Pancreas (tissue), 10 donors: Measurements from ENCODE around the gene IFNA21. TPM values are rescaled to one million over a fixed set of nuclear protein-coding genes. Genes with fewer than 3 reads are reported as not detected.
"Not testable (repeated sequence)": the region's sequence is repeated elsewhere in the genome, so short reads cannot be mapped to it uniquely, and the experiment has no call there.

ENCODE experiments used
- ATAC-seq, 4 donors: fragments of 200-7000 bp; cut with Tn5 transposase; one replicate each; pipeline versions ENCODE4 v1.8.0 to v1.9.1; 2020; ENCODE audit warnings: mild to moderate bottlenecking in 4 of 4, moderate library complexity in 4 of 4
- DNase-seq, 6 donors: peaks; one replicate each; pipeline ENCODE4 v3.0.0-alpha.2; 2020
- FAIRE-seq: peaks from 2 replicates; lab custom pipeline; 2012; peaks lifted over from hg19 to GRCh38; lab: Jason Lieb, UNC
- H3K27ac ChIP-seq, 4 donors: fragments of 200-600 bp; sonication (generic); 1 replicate in 3 of 4; 2 replicates in 1 of 4; pipeline versions ENCODE4 v1.5.0 to v1.8.0; 2020
- H3K27me3 ChIP-seq, 4 donors: fragments of 200-600 bp; one replicate each; pipeline ENCODE4 v1.8.0; 2021
- H3K36me3 ChIP-seq, 3 donors: fragments of 200-600 bp; sonication (generic) in 1 of 3; one replicate each; pipeline versions ENCODE4 v1.5.0 to v1.8.0; 2020 to 2021
- H3K4me1 ChIP-seq, 3 donors: fragments of 200-600 bp; one replicate each; pipeline ENCODE4 v1.8.0; 2021
- H3K4me3 ChIP-seq, 4 donors: fragments of 200-600 bp; sonication (generic) in 2 of 4; one replicate each; pipeline versions ENCODE4 v1.5.0 to v1.8.0; 2020 to 2021
- H3K9me3 ChIP-seq, 4 donors: fragments of 200-600 bp; one replicate each; pipeline ENCODE4 v1.8.0; 2021
- CTCF ChIP-seq, 4 donors: fragments of 200-600 bp; sonication (generic) in 3 of 4; IDR thresholded peaks; one replicate each; pipeline versions ENCODE4 v1.5.0 to v1.8.0; 2021; ENCODE audit warnings: antibody characterized with exemption in 4 of 4
- WGBS, 2 donors: extraction: QIAGEN DNeasy Blood & Tissue Kit; methylation state at CpG; one replicate each; pipeline ENCODE4 v1.1.7; 2013; 5-methylcytosine and 5-hydroxymethylcytosine counted together
- intact Hi-C, 3 donors: fragments of 100-400 bp; cut with DNase I; formaldehyde crosslinking; loops; one replicate each; pipeline versions ENCODE4 v1.11.1 to v1.14.2; 2022
- polyA plus RNA-seq, 2 donors: library from polyadenylated mRNA; stranded (reverse); fragments of 200-250 nt; gene quantifications; one replicate each; pipeline ENCODE4 v1.2.3, GENCODE V29; 2013
- total RNA-seq, 6 donors: library from RNA; stranded (reverse); fragmentation: NEBNext Ultra II Directional in 4 of 6; extraction: Animal tissue kit (Norgen Biotek cat#: 25700) in 4 of 6; gene quantifications; one replicate each; pipeline versions ENCODE4 v1.2.1 to v1.2.4, GENCODE V29; 2021 to 2023
- donor health status: healthy with polysubstance abuse.
- donor health status: DM: no; HTN: no; CAD: no; lungs with moderate emphysema.
- donor health status: DM: no; HTN: no; CAD: no.
- donor health status: control.
- donor health status: control.
- donor health status: Bipolar disorder and iron deficiency.
- donor health status: DM: yes; HTN: yes; CAD: no.
- donor health status: DM: no; HTN: no; CAD: no.
- donor health status: DM: no; HTN: no; CAD: no.
- donor health status: DM: yes; HTN: yes; CAD: no.

The IFNA21 gene
- total RNA-seq (not detected), polyA plus RNA-seq (not detected)

DNA sequence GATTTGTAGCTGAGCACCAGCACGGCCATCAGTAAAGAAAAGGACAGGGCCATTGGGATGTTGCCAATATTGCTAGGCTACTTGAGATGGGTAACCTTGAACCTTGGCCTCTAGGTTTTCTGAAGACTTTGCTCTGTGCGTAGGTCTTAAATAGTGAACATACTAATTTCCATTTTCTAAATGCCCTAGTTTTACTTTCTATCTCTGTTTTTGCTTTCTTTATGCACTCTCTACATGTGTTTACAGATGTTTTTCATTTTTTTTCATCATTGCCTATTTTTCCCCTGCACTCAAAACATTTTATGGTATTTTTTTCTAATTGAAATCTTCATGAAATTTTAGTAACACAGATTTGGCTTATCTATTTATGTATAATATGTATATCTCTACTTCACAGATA lies at the start of gene IFNA21:
TSS of gene IFNA21 (minus strand) at position 101 of the 400 bp plus-strand sequence. CDS start at position 53, 48 bp downstream.
- FAIRE-seq, H3K36me3 ChIP-seq, intact Hi-C loops, H3K9me3 ChIP-seq, H3K4me1 ChIP-seq, H3K27ac ChIP-seq, ATAC-seq, H3K4me3 ChIP-seq, DNase-seq, H3K27me3 ChIP-seq: not testable (repeated sequence)
- WGBS, 2 donors = 62 to 68% methylated on average over 2 of the region's 2 CpGs

- FAIRE-seq = peak; percentile 32
- H3K27me3 ChIP-seq, H3K4me3 ChIP-seq, DNase-seq, H3K4me1 ChIP-seq, intact Hi-C loops, H3K9me3 ChIP-seq, H3K36me3 ChIP-seq, H3K27ac ChIP-seq: not testable (repeated sequence)
- peak in 1 of 4 donors; percentile 43 for ATAC-seq
- peak in 1 of 4 donors; percentile 8 for TF ChIP-seq CTCF (IDR thresholded peaks at IDR 0.05)
- WGBS, 2 donors = 33 to 40% methylated on average over 4 to 5 of the region's 5 CpGs
These were observed 47.2 kb upstream of the IFNA21 start for GRCh38 chr9:21213411-21214326.

GRCh38 chr9:21212160-21212559 lies 45.7 kb upstream of the IFNA21 start:
- ATAC-seq, H3K36me3 ChIP-seq, FAIRE-seq, DNase-seq, intact Hi-C loops, H3K4me1 ChIP-seq, H3K27me3 ChIP-seq, H3K27ac ChIP-seq, H3K4me3 ChIP-seq, H3K9me3 ChIP-seq: not testable (repeated sequence)
- WGBS, 2 donors = 44 to 53% methylated on average over 2 of the region's 2 CpGs

DNA sequence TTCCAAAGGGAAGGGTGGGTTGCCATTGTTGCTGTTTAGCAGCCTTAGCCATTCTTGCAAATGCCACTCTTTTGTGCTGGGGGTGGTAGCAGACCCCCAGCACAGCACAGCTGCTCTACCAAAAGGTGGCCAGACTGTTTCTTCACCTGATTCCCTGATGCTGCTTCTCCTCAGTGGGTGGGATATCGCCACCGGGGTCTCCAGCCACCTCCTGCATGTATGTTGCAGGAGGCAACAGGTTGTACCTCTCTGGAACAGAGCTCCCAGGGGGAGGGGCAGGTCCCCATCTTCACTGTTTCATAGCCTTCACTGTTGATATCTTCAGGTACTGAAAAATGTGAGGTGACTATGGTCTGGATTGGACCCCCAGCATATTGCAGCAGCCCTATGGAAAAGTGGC lies 44.3 kb upstream of the IFNA21 start:
- H3K27ac ChIP-seq, H3K36me3 ChIP-seq, H3K4me3 ChIP-seq, intact Hi-C loops, FAIRE-seq, ATAC-seq, H3K4me1 ChIP-seq, H3K9me3 ChIP-seq, DNase-seq, H3K27me3 ChIP-seq: not testable (repeated sequence)
- WGBS, 2 donors = 77 to 92% methylated on average over 2 of the region's 2 CpGs

DNA sequence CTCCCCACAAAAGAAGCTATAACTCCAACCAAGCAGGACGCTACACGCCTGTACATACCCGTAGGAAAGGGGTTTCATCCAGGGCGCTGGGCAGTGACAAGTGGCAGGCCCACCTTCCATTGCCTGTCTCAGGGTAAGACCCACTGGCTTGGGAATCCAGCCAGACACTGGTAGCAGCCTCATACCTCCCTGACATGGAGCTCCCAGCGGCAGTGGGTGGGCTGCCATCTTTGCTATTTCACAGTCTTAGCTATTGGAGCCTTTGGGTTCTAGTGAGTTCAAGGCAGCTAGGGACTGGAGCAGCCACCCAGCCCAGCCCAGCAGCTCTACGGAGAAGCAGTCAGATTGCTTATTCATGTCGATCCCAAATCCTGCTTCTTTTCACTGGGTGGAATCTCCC lies 43.9 kb upstream of the IFNA21 start:
- intact Hi-C loops = no loop called here
- whole genome bisulfite sequencing, 2 donors = 70 to 86% methylated on average over 7 of the region's 7 CpGs
- Histone ChIP-seq H3K4me1 (no peaks in the 10 kb centered on the region), H3K9me3 (no peaks in the 10 kb centered on the region), H3K4me3 (no peak overlapping the region), H3K27me3 (no peaks in the 10 kb centered on the region), H3K27ac (no peak overlapping the region), H3K36me3 (no peaks in the 10 kb centered on the region)
- DNase-seq (peak in 1 of 6 donors; percentile 45), FAIRE-seq (no peak), ATAC-seq (no peak)
- no peak for TF ChIP-seq CTCF (IDR thresholded peaks at IDR 0.05)

DNA sequence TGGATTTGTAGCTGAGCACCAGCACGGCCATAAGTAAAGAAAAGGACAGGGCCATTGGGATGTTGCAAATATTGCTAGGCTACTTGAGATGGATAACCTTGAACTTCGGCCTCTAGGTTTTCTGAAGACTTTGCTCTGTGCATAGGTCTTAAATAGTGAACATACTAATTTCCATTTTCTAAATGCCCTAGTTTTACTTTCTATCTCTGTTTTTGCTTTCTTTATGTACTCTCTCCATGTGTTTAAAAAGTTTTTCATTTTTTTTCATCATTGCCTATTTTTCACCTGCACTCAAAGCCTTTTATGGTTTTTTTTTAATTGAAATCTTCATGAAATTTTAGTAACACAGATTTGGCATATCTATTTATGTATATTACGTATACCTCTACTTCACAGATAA lies 40.6 kb upstream of the IFNA21 start, which contains the start of gene IFNA10:
TSS of gene IFNA10 (minus strand) at position 101 of the 400 bp plus-strand sequence. CDS start at position 55, 46 bp downstream.
- H3K27ac ChIP-seq, H3K4me3 ChIP-seq, DNase-seq, H3K4me1 ChIP-seq, H3K36me3 ChIP-seq, intact Hi-C loops, ATAC-seq, H3K9me3 ChIP-seq, H3K27me3 ChIP-seq: not testable (repeated sequence)
- WGBS, 2 donors = 58 to 59% methylated on average over 3 of the region's 3 CpGs
- FAIRE-seq = peak; percentile 75

DNA sequence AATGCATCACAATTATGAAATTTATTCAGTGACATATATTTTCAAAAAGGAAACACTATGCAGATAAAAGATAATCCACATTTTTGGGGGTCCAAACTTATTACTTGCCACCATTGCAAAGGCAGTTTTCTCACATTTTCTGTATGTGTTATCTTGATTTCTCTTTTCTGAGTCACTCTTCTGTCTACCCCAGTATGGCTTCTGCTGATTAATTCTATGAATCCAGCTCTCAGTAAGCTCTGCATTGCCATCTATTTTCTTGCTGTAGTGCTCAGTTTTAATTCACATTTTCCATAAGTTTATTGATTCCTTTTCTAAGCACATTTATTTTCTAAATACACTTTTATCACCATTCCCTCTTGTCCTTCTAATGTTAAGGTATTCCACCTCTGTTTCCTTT lies 38.7 kb upstream of the IFNA21 start:
- Histone ChIP-seq H3K27me3 (no peaks in the 10 kb centered on the region), H3K36me3 (no peaks in the 10 kb centered on the region), H3K4me1 (no peaks in the 10 kb centered on the region), H3K27ac (no peak overlapping the region), H3K9me3 (no peaks in the 10 kb centered on the region), H3K4me3 (no peak overlapping the region)
- DNase-seq (no peak), FAIRE-seq (no peak), ATAC-seq (no peak)
- intact Hi-C loops = no loop called here
- TF ChIP-seq CTCF (IDR thresholded peaks at IDR 0.05) = no peak

DNA sequence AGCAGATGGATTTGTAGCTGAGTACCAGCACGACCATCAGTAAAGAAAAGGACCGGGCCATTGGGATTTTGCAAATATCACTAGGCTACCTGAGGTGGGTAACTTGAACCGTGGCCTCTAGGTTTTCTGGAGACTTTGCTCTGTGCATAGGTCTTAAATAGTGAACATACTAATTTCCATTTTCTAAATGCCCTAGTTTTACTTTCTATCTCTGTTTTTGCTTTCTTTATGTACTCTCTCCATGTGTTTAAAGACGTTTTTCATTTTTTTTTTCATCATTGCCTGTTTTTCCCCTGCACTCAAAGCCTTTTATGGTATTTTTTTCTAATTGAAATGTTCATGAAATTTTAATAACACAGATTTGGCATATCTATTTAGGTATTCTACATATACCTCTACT lies 35.6 kb upstream of the IFNA21 start, which contains the start of gene IFNA7:
TSS of gene IFNA7 (minus strand) at position 101 of the 400 bp plus-strand sequence. CDS start at position 61, 40 bp downstream.
- DNase-seq, H3K36me3 ChIP-seq, H3K27ac ChIP-seq, H3K4me1 ChIP-seq, FAIRE-seq, H3K27me3 ChIP-seq, H3K9me3 ChIP-seq, intact Hi-C loops, ATAC-seq, H3K4me3 ChIP-seq: not testable (repeated sequence)
- WGBS, 2 donors = 42 to 51% methylated on average over 4 of the region's 4 CpGs
